AG09309 (cell line): ENCODE measurements around the gene TDO2.

Experiments used
- DNase-seq: peaks from one replicate; pipeline ENCODE4 v3.0.0-alpha.2; 2010; ENCODE audit warnings: low read depth
- H3K4me3 ChIP-seq: 2 replicates; pipeline ENCODE4 v1.5.1; 2011; ENCODE audit warnings: mild to moderate bottlenecking, low read depth, low read length, moderate library complexity; ENCODE audit not compliant: control insufficient read depth
- TF ChIP-seq, protein P1 (sequence below): IDR thresholded peaks from 2 replicates; pipeline ENCODE4 v1.5.1; 2011; ENCODE audit warnings: mild to moderate bottlenecking, low read depth, low read length, inconsistent platforms; ENCODE audit not compliant: insufficient read depth, control insufficient read depth; ENCODE audit errors: missing control alignments

The TDO2 gene

DNA sequence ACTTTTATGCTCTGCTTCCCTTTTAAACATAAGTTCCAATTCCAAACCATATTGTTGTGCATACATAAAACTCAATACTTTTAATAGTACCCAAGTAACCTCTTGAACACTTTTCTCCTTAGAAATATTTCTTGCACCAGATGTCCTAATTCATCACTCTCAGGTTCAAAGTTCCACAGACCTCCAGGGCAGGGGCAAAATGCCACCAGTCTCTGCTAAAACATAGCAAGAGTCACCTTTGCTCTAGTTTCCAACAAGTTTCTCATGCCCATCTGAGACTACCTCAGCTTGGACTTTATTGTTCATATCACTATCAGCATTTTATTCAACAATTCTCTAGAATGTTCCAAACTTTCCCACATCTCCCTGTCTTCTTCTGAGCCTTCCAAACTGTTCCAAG, 23.7 kb upstream of the TDO2 start:
- H3K4me3 ChIP-seq, result no peak overlapping the region
- TF ChIP-seq, protein P1, sequence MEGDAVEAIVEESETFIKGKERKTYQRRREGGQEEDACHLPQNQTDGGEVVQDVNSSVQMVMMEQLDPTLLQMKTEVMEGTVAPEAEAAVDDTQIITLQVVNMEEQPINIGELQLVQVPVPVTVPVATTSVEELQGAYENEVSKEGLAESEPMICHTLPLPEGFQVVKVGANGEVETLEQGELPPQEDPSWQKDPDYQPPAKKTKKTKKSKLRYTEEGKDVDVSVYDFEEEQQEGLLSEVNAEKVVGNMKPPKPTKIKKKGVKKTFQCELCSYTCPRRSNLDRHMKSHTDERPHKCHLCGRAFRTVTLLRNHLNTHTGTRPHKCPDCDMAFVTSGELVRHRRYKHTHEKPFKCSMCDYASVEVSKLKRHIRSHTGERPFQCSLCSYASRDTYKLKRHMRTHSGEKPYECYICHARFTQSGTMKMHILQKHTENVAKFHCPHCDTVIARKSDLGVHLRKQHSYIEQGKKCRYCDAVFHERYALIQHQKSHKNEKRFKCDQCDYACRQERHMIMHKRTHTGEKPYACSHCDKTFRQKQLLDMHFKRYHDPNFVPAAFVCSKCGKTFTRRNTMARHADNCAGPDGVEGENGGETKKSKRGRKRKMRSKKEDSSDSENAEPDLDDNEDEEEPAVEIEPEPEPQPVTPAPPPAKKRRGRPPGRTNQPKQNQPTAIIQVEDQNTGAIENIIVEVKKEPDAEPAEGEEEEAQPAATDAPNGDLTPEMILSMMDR, result no peak
- no peak for DNase-seq

DNA sequence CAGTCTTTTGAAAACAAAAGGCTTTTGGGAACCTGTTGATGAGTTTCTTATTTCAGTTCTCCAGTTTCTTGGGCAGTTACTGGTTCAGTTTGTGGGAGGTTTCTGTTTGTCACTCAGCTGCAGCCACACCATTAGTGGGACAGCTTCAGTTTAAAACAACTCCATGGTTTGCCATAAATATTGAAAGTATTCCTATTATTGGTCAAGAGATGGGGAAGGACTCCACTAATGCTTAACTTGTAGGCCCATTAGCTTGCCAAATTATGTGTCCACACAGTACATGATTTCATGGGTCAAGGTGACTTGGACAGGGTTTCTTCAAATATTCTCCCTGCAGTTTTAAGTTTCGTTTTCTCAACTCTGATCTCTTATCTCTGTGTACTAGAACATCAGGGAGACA, 21.9 kb upstream of the TDO2 start:
- DNase-seq, result no peak
- no peak overlapping the region for H3K4me3 ChIP-seq
- TF ChIP-seq, protein P1, result no peak

DNA sequence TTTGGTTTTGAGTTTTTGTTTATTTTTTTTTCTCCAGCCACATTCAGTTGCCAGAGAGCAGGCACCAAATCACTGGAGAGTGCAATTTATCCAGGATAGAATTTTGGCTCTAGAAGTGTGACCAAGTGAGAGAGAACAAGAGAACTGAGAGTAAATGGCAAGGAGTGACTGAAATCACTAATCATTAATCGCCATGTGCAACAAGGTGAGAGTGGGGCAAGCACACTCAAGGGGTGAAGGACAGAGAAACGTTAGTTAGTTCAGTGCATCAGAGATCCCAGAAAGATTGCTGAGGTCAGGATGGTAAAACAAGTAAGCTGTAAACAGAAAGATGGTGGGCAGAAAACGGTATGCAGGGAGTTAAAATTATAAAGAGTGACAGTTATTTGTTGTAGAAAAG, 19.6 kb upstream of the TDO2 start:
- TF ChIP-seq, protein P1, result no peak
- no peak overlapping the region for H3K4me3 ChIP-seq
- no peak for DNase-seq

DNA sequence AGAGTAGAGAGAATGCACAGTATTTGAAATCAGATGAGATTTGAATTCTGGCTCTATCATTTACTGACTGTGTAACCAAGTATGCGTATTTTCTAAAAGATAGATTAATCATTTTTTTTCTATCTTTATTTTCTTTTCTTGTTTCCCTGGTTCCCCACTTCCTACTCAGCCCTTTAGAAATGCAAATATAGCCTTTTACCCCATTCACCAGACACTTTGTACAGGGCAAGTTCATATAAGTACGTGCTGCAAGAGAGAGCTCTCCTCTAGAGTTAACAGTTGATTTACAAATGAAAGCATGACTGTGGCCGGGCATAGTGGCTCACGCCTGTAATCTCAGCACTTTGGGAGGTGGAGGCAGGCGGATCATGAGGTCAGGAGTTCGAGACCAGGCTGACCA, 17.8 kb upstream of the TDO2 start:
- TF ChIP-seq, protein P1, result no peak
- DNase-seq, result no peak
- no peak overlapping the region for H3K4me3 ChIP-seq

DNA sequence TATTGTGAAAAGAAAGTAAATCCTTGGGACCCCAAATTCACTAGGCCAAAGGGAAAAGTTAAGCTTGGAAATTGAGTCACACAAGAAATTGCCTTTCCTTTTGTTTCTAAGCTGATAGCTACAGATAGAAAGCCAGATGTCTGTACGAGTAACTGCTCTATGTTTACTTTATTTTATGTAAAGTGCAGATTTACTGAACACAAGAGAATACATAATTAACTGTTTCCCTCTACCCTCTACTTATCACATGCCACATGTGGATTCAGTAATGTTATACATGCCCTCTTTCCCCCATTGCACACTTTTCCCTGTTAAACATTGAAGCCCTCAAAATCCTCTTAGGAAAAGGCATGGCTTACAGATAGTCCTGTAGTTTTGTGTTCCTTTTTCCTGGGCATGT, 16.5 kb upstream of the TDO2 start:
- TF ChIP-seq, protein P1, result no peak
- DNase-seq, result no peak
- H3K4me3 ChIP-seq, result no peak overlapping the region

DNA sequence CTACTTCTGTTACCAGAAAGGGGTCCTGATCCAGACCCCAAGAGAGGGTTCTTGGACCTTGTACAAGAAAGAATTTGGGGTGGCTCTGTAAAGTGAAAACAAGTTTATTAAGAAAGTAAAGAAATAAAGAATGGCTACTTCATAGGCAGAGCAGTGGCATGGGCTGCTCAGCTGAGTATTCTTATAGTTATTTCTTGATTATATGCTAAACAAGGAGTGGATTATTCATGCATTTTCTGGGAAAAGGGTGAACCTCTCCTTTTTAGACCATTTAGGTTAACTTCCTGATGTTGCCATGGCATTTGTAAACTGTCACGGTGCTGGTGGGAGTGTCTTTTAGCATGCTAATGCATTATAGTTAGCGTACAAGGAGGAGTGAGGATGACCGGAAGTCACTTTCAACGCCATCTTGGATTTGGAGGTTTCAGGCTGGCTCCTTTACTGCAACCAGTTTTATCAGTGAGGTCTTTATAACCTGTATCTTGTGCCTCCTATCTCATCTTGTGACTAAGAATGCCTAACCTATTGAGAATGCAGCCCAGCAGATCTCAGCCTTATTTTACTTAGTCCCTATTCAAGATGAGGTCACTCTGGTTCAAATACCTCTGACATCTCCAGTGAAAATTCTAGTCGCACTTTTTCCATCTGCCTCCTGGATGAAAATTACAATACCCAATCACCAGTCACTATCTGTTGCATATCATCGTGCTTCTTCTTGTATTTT, 15.5 kb upstream of the TDO2 start:
- no peak for DNase-seq
- no peak overlapping the region for H3K4me3 ChIP-seq
- TF ChIP-seq, protein P1, result no peak

DNA sequence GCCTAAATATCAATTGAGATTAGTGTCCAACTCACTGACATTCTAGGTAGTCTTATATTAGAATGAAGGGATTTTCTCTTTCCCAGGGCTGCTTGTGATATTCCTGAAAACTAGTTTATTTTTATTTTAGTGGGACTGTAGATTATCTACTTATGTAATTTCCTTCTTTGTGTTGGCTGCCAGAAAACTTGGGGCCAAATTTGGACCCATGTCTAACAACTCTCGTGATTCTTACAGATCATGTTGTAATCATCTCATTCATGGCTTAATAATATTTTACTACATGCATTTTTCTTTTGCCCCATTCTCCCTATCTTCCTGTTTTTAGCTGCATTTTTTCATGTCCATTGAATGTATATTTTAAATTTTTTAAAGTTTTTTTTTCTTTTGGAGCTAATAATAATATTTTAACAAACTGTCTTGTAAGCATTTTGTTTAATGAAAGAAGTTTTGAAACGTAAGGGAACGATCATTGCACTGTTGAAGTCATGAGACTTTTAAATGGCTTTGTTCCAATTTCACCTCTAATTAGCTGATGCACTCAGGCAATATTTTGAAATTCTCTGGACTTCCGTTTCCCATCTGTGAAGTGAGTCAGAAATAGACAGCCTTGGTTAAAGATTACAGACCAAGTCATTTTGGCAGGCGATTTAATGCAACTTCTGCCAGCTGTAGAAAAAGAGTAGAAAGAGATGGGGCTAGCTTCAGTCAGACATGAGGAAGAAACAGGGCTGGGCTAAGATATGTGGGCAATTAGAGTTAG, 14.3 kb upstream of the TDO2 start:
- TF ChIP-seq, protein P1, result no peak
- DNase-seq, result peak; percentile 92
- H3K4me3 ChIP-seq, result no peak overlapping the region
